Panc1 (cell line): ENCODE data around the gene TPP1. TPM values are rescaled to one million over a fixed set of nuclear protein-coding genes. Genes with fewer than 3 reads are reported as not detected.
A peak's percentile ranks its signal among the peaks of the same experiment; 100 is the strongest.

Experiments
- ATAC-seq: fragments of 200-7000 bp; cut with Tn5 transposase; 2 replicates; pipeline ENCODE4 v1.9.1; 2020; ENCODE audit warnings: mild to moderate bottlenecking, moderate library complexity
- BruUV-seq: library from RNA; stranded (reverse); fragments of 400-500 nt; replicated peaks from 2 replicates; lab custom pipeline; 2021; lab: Mats Ljungman, UMichigan
- CTCF ChIA-PET: fragments of 300-600 bp; sonication (Branson Sonifier 250); formaldehyde crosslinking; loops from one replicate; lab custom pipeline; 2022; ENCODE audit warnings: antibody characterized with exemption; lab: Charles Lee
- POLR2A ChIA-PET: fragments of 300-600 bp; sonication (Branson Sonifier 250); formaldehyde crosslinking; loops from one replicate; lab custom pipeline; 2022; ENCODE audit warnings: antibody characterized with exemption; lab: Charles Lee
- DNase-seq: peaks from one replicate; pipeline ENCODE4 v3.0.0-alpha.2; 2010; ENCODE audit warnings: low read depth, low spot score
- H3K27ac ChIP-seq: 2 replicates; pipeline ENCODE4 v1.5.1; 2011; ENCODE audit warnings: mild to moderate bottlenecking, low read length, inconsistent platforms
- H3K27me3 ChIP-seq: fragments of 200-500 bp; sonication (Bioruptor generic); 2 replicates; pipeline ENCODE4 v1.6.0; 2014; ENCODE audit warnings: low read length, inconsistent platforms; ENCODE audit not compliant: control insufficient read depth, insufficient read depth
- H3K36me3 ChIP-seq: fragments of 200-500 bp; sonication (Bioruptor generic); 2 replicates; pipeline ENCODE4 v1.5.1; 2014; ENCODE audit warnings: inconsistent platforms, mild to moderate bottlenecking, low read length, moderate library complexity; ENCODE audit not compliant: control insufficient read depth, insufficient read depth
- H3K4me1 ChIP-seq: 2 replicates; pipeline ENCODE4 v1.5.1; 2011; ENCODE audit warnings: inconsistent platforms, mild to moderate bottlenecking, low read length, moderate library complexity; ENCODE audit not compliant: control insufficient read depth, insufficient read depth
- H3K4me3 ChIP-seq, 2 experiments: 2 replicates each; pipeline ENCODE4 v1.5.1; 2011 to 2012; ENCODE audit warnings: low read depth in 2 of 2, low read length in 2 of 2, mild to moderate bottlenecking in 2 of 2, inconsistent platforms in 1 of 2, moderate library complexity in 1 of 2
- H3K9me3 ChIP-seq: fragments of 200-500 bp; sonication (Bioruptor generic); 2 replicates; pipeline ENCODE4 v1.5.1; 2014; ENCODE audit warnings: low read depth, mild to moderate bottlenecking, inconsistent platforms, low read length, moderate library complexity; ENCODE audit not compliant: control insufficient read depth, insufficient read depth
- POLR2AphosphoS5 ChIP-seq: IDR thresholded peaks from 2 replicates; pipeline ENCODE4 v1.6.1; 2012; ENCODE audit warnings: mild to moderate bottlenecking, low read depth, low read length, moderate library complexity
- SIN3A ChIP-seq: IDR thresholded peaks from 2 replicates; pipeline ENCODE4 v1.6.1; 2012; ENCODE audit warnings: low read depth, mild to moderate bottlenecking, low read length, moderate library complexity, borderline replicate concordance; ENCODE audit not compliant: insufficient read depth
- TCF7L2 ChIP-seq: IDR thresholded peaks from 2 replicates; pipeline ENCODE4 v1.6.1; 2011; ENCODE audit warnings: mild to moderate bottlenecking, low read depth, low read length, inconsistent platforms
- in situ Hi-C: cut with HindIII; loops from 2 replicates; pipeline ENCODE4 v1.10.0; 2016; ENCODE audit warnings: low sequenced_read_pairs, low pct_unique_long_range_greater_than_20kb
- intact Hi-C: fragments of 100-400 bp; cut with micrococcal nuclease; formaldehyde crosslinking; loops from one replicate; pipeline ENCODE4 v1.10.0; 2022; ENCODE audit not compliant: unreplicated experiment
- total RNA-seq: library from RNA; stranded (reverse); gene quantifications from one replicate; pipeline ENCODE4 v1.2.1, GENCODE V29; 2021; ENCODE audit not compliant: unreplicated experiment
- TF ChIP-seq, protein P1 (sequence below): fragments of 450-650 bp; IDR thresholded peaks from 2 replicates; pipeline ENCODE4 v1.5.1; 2017; ENCODE audit warnings: mild to moderate bottlenecking
- TF ChIP-seq, protein P2 (sequence below), 2 experiments: IDR thresholded peaks; 2 replicates each; pipeline ENCODE4 v1.6.1; 2011 to 2012; ENCODE audit warnings: low read depth in 2 of 2, control low read depth in 1 of 2, low read length in 1 of 2, mild to moderate bottlenecking in 1 of 2, moderate library complexity in 1 of 2; ENCODE audit not compliant: insufficient read depth in 1 of 2

TPP1 gene
- total RNA-seq, 1 experiment from 2014 or later, result 200 TPM

DNA sequence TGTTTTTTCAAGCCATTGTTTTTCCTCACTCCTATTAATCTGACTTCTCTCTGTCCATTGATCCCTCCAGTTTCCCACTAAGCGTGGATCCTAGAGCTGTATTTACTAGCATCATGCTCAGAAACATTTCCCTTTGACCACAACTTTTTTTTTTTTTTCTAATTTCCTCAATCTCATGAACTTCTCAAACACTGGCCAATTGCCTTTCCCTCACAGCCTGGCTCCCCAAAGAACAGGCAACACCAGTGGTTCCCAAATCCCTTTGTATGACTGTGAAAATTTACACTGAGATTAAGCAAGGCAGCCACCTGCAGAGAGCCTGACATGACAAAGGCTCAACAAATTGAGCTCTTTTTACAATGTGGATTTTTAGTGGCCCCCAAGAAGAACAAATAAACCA lies 1.4 kb upstream of the TPP1 start:
- Histone ChIP-seq H3K4me1 (peaks cover 13% of the 10 kb centered on the region), H3K27ac (no peak overlapping the region), H3K9me3 (no peaks in the 10 kb centered on the region), H3K36me3 (no peaks in the 10 kb centered on the region), H3K27me3 (no peaks in the 10 kb centered on the region), H3K4me3 (no peak overlapping the region)
- in situ Hi-C loops, result no loop called here
- no peak for DNase-seq
- intact Hi-C loops, result no loop called here
- no peak for ATAC-seq
- TF ChIP-seq POLR2AphosphoS5 (no peak), SIN3A (no peak), TCF7L2 (no peak)
- TF ChIP-seq, protein P1, sequence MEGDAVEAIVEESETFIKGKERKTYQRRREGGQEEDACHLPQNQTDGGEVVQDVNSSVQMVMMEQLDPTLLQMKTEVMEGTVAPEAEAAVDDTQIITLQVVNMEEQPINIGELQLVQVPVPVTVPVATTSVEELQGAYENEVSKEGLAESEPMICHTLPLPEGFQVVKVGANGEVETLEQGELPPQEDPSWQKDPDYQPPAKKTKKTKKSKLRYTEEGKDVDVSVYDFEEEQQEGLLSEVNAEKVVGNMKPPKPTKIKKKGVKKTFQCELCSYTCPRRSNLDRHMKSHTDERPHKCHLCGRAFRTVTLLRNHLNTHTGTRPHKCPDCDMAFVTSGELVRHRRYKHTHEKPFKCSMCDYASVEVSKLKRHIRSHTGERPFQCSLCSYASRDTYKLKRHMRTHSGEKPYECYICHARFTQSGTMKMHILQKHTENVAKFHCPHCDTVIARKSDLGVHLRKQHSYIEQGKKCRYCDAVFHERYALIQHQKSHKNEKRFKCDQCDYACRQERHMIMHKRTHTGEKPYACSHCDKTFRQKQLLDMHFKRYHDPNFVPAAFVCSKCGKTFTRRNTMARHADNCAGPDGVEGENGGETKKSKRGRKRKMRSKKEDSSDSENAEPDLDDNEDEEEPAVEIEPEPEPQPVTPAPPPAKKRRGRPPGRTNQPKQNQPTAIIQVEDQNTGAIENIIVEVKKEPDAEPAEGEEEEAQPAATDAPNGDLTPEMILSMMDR, result no peak
- TF ChIP-seq, protein P2, sequence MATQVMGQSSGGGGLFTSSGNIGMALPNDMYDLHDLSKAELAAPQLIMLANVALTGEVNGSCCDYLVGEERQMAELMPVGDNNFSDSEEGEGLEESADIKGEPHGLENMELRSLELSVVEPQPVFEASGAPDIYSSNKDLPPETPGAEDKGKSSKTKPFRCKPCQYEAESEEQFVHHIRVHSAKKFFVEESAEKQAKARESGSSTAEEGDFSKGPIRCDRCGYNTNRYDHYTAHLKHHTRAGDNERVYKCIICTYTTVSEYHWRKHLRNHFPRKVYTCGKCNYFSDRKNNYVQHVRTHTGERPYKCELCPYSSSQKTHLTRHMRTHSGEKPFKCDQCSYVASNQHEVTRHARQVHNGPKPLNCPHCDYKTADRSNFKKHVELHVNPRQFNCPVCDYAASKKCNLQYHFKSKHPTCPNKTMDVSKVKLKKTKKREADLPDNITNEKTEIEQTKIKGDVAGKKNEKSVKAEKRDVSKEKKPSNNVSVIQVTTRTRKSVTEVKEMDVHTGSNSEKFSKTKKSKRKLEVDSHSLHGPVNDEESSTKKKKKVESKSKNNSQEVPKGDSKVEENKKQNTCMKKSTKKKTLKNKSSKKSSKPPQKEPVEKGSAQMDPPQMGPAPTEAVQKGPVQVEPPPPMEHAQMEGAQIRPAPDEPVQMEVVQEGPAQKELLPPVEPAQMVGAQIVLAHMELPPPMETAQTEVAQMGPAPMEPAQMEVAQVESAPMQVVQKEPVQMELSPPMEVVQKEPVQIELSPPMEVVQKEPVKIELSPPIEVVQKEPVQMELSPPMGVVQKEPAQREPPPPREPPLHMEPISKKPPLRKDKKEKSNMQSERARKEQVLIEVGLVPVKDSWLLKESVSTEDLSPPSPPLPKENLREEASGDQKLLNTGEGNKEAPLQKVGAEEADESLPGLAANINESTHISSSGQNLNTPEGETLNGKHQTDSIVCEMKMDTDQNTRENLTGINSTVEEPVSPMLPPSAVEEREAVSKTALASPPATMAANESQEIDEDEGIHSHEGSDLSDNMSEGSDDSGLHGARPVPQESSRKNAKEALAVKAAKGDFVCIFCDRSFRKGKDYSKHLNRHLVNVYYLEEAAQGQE (IDR thresholded peaks at IDR 0.05; ENCODE audit: insufficient read depth in 1 of 2, low read depth in 2 of 2, low read length in 1 of 2), result no peak
- POLR2A ChIA-PET, result no interaction called here
- no TSS peak for BruUV-seq
- CTCF ChIA-PET, result interaction anchor here (0.6 kb wide), 1 partner anchor 63 kb away, joined by 3 read pairs; the partner anchor contains the start of gene MRPL17

DNA sequence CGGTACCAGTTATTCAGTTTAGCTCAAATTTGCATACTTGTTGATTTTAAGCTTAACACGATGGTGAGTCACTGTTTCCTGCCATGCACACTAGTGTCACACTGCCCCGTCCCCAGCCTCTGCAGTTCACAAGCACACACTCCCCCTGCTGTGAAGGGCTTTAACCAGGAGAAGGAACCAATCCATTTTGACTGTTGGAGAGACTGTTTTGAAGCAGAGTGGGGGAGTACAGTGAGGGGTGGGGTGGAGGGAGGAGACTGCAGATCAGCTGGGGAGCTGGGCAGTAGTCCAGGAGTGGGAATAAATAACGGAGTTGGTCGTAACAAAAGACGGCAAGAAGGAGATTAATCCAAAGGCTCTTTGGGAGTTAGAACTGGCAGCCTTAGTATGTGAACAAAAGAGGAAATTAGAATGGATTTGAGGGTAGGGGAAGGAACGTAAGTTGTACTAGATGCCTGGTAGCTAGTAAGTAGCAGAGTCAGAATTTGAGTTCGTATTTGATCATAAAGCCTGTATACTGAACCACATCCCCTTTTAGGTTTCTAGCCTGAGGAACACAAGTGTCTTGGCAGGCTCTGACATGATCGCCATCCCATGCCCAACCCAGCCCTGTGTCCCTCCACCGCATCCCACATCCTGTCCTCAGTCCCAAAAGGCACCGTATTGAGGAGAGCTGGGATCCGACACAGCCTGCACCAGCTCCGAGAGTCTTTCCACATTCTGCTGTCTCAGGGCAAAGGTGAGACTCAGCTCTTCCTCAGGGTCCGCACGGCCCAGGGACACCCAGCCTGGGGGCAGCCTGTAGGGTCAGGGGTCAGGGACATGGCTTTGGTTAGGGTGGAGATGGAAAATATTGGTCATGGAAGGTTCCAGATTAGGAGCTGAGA lies 862 bp downstream of the TPP1 start:
- TF ChIP-seq POLR2AphosphoS5, result no peak
- ATAC-seq (peak; percentile 24), DNase-seq (no peak)
- Histone ChIP-seq H3K9me3 (no peaks in the 10 kb centered on the region), H3K4me1 (peaks cover 13% of the 10 kb centered on the region), H3K4me3 (peak overlapping the region; percentile 82 to 100), H3K36me3 (no peaks in the 10 kb centered on the region), H3K27me3 (no peaks in the 10 kb centered on the region), H3K27ac (peak overlapping the region; percentile 98)
- ChIA-PET CTCF (interaction anchor here (0.6 to 1.5 kb wide), 4 partner anchors 65 to 239 kb away, joined by 5 to 6 read pairs (median 5); partner anchors contain the start of gene MRPL17), POLR2A (no interaction called here)
- in situ Hi-C loops, result no loop called here
- intact Hi-C loops, result no loop called here
- BruUV-seq, result no TSS peak

DNA sequence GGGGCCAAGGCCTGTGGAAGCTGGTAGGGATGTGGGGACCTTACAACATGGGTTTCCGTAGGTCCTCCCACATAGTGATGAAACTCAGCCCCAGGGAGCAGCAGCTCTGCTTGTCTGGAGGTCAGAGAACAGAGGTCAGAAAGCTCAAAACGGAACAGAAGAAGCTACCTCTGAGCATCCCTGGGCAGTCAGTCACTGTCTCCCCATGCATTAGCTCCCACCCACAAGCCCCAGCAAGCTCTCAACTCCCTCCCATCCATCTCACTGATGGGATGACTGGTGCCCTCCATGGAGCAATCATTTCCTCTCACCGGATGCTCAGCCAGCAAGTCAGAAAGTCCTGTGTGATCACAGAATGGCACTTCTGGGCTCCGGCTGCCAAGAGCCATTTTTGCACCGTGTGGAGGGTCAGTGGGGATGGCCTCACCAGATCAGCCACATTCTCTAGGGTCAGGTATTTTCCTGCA lies 1.9 kb downstream of the TPP1 start:
- H3K9me3 ChIP-seq, result no peaks in the 10 kb centered on the region
- DNase-seq (no peak), ATAC-seq (no peak)
- POLR2A ChIA-PET, result no interaction called here
- BruUV-seq, result no TSS peak
- H3K4me1 ChIP-seq, result peaks cover 20% of the 10 kb centered on the region
- intact Hi-C loops (no loop called here), in situ Hi-C loops (no loop called here)
- no peak overlapping the region for H3K27ac ChIP-seq
- TF ChIP-seq TCF7L2, result no peak
- TF ChIP-seq, protein P2 (IDR thresholded peaks at IDR 0.05; ENCODE audit: insufficient read depth in 1 of 2, low read depth in 2 of 2, low read length in 1 of 2), result no peak
- no peak for TF ChIP-seq POLR2AphosphoS5
- TF ChIP-seq, protein P1, result no peak
- TF ChIP-seq SIN3A, result no peak
- no peaks in the 10 kb centered on the region for H3K27me3 ChIP-seq
- H3K36me3 ChIP-seq, result no peaks in the 10 kb centered on the region
- peak overlapping the region in 1 of 2 experiments; percentile 100; a peak in 1 of 4 replicates for H3K4me3 ChIP-seq
- CTCF ChIA-PET, result no interaction called here
